ENCODE data around the gene PNMA8B. TPM values are rescaled to one million over a fixed set of nuclear protein-coding genes. Genes with fewer than 3 reads are reported as not detected.

PNMA8B gene
- total RNA-seq, 4 donors from 2014 or later: 0.93 to 3.0 (median 1.7) TPM

GRCh38 chr19:46447006-46447405 lies 48.7 kb downstream of the PNMA8B start:
- no peak for DNase-seq (ENCODE audit: low spot score)
- TF ChIP-seq CTCF (IDR thresholded peaks at IDR 0.05): no peak
- ATAC-seq (ENCODE audit: low FRiP score): no peak

- TF ChIP-seq CTCF (IDR thresholded peaks at IDR 0.05): no peak
- DNase-seq (ENCODE audit: low spot score) (no peak), ATAC-seq (ENCODE audit: low FRiP score) (no peak)
Observed at GRCh38 chr19:46446021-46446420, 49.6 kb downstream of the PNMA8B start.

- DNase-seq (ENCODE audit: low spot score) (no peak), ATAC-seq (ENCODE audit: low FRiP score) (peak; percentile 75)
- TF ChIP-seq CTCF (IDR thresholded peaks at IDR 0.05): no peak
Observed at GRCh38 chr19:46442808-46443450, 52.7 kb downstream of the PNMA8B start.

GRCh38 chr19:46441866-46442265 lies 53.8 kb downstream of the PNMA8B start:
- ATAC-seq (ENCODE audit: low FRiP score) (no peak), DNase-seq (ENCODE audit: low spot score) (no peak)
- no peak for TF ChIP-seq CTCF (IDR thresholded peaks at IDR 0.05)

Other genes starting within 250 kb of the PNMA8B start
- 100 to 1,000 TPM in 1 of 4 donors, 10 to 100 TPM in 3; 10.3 to 201 (median 17.6) TPM for gene HIF3A, start 198.8 kb downstream of the PNMA8B start, total RNA-seq
- 10 to 100 TPM; 43.2 to 63.8 (median 49.5) TPM for gene PPP5C, start 148.8 kb downstream of the PNMA8B start, total RNA-seq
- 1 to 10 TPM; 1.7 to 7.1 (median 5.3) TPM for gene CCDC8, start 82.3 kb downstream of the PNMA8B start, total RNA-seq
- not detected for gene PNMA8C, start 66.9 kb downstream of the PNMA8B start, total RNA-seq
- 1 to 10 TPM in 2 of 4 donors, under 1 TPM in 2; 0.72 to 3.5 (median 1.0) TPM for gene PNMA8A, start 24.3 kb downstream of the PNMA8B start, total RNA-seq
- gene CALM3, start 105.5 kb upstream of the PNMA8B start, total RNA-seq: 100 to 1,000 TPM; 112 to 189 (median 132) TPM
- 10 to 100 TPM in 1 of 4 donors, 1 to 10 TPM in 3; 4.8 to 10.2 (median 7.9) TPM for gene PTGIR, start 129.2 kb upstream of the PNMA8B start, total RNA-seq
- gene GNG8, start 140.3 kb upstream of the PNMA8B start, total RNA-seq: not detected
- under 1 TPM; 0.31 to 0.79 (median 0.52) TPM for gene DACT3, start 165.3 kb upstream of the PNMA8B start, total RNA-seq
- 10 to 100 TPM; 11.8 to 41.3 (median 19.5) TPM for gene PRKD2, start 221.2 kb upstream of the PNMA8B start, total RNA-seq